Measurements from ENCODE around the gene THUMPD2. TPM values are rescaled to one million over a fixed set of nuclear protein-coding genes. Genes with fewer than 3 reads are reported as not detected.
A peak's percentile ranks its signal among the peaks of the same experiment; 100 is the strongest.

THUMPD2 gene
- total RNA-seq, 1 experiment from 2014 or later, result 19.6 TPM

DNA sequence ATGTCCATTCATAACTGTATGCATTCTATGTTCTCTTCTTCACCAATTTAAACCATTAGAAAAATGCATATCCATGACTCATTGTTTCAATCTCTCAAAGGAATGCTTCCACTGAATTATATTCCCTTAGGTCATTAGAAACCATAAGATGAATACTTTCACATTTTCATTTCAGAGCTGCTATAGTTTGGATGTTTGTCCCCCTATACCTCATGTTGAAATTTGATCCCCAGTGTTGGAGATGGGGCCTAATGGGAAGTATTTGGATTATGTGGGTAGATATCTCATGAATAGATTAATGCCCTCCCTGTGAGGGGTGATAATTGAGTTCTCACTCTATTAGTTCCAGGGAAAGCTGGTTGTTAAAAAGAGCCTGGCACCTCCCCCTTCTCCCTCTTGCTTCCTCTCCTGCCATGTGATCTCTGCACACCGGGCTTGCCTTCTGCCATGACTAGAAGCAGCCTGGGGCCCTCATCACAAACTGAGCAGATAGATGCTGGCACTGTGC, 35.7 kb downstream of the THUMPD2 start (continued):
- TF ChIP-seq, protein P1, sequence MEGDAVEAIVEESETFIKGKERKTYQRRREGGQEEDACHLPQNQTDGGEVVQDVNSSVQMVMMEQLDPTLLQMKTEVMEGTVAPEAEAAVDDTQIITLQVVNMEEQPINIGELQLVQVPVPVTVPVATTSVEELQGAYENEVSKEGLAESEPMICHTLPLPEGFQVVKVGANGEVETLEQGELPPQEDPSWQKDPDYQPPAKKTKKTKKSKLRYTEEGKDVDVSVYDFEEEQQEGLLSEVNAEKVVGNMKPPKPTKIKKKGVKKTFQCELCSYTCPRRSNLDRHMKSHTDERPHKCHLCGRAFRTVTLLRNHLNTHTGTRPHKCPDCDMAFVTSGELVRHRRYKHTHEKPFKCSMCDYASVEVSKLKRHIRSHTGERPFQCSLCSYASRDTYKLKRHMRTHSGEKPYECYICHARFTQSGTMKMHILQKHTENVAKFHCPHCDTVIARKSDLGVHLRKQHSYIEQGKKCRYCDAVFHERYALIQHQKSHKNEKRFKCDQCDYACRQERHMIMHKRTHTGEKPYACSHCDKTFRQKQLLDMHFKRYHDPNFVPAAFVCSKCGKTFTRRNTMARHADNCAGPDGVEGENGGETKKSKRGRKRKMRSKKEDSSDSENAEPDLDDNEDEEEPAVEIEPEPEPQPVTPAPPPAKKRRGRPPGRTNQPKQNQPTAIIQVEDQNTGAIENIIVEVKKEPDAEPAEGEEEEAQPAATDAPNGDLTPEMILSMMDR (IDR thresholded peaks at IDR 0.05), result no peak
- TF ChIP-seq SOX15 (CRISPR knock-in tag; IDR thresholded peaks at IDR 0.05), result no peak
- no peak for TF ChIP-seq ATF1 (CRISPR knock-in tag; IDR thresholded peaks at IDR 0.05)
- TF ChIP-seq ZNF423 (CRISPR knock-in tag; IDR thresholded peaks at IDR 0.05), result no peak
- no peak for TF ChIP-seq JAZF1 (CRISPR knock-in tag; IDR thresholded peaks at IDR 0.05)
- TF ChIP-seq MAX (CRISPR knock-in tag; IDR thresholded peaks at IDR 0.05), result no peak
- TF ChIP-seq RELA (CRISPR knock-in tag; IDR thresholded peaks at IDR 0.05; ENCODE audit: borderline replicate concordance), result no peak
- no peak for TF ChIP-seq NFATC4 (CRISPR knock-in tag; IDR thresholded peaks at IDR 0.05)

DNA sequence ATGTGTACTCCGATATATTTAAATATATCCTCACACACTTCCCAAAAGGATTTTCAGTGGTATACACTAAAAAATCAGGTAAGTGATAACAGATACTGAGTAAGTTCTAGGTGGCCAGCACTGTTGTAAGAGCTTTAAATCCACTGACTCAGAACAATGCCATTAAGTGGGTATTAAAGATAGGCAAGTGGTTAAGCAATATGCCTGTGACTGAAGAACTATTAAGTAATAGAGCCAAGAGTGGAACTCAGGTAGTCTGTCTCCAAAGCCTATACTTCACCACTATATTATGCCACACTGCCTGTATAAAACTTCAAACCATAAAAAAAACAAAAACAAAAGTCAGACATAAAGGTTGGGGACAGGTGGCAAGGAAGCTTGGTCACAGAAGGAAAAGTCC, 37.2 kb downstream of the THUMPD2 start:
- TF ChIP-seq SMAD4 (CRISPR knock-in tag; IDR thresholded peaks at IDR 0.05), result no peak
- no peak for TF ChIP-seq FOXJ3 (CRISPR knock-in tag; IDR thresholded peaks at IDR 0.05; ENCODE audit: borderline replicate concordance)
- TF ChIP-seq NR1H2 (CRISPR knock-in tag; IDR thresholded peaks at IDR 0.05), result no peak
- TF ChIP-seq HMGA2 (CRISPR knock-in tag; IDR thresholded peaks at IDR 0.05), result no peak
- no peak for TF ChIP-seq NFYB (CRISPR knock-in tag; conservative IDR thresholded peaks at IDR 0.05; ENCODE audit: low read depth)
- TF ChIP-seq NR3C1 (CRISPR knock-in tag; conservative IDR thresholded peaks at IDR 0.05; ENCODE audit: low read depth), result no peak
- no peak for TF ChIP-seq ZNF671 (CRISPR knock-in tag; IDR thresholded peaks at IDR 0.05)
- Mint-ChIP-seq H3K4me3 (no peak overlapping the region), H3K36me3 (peaks cover 35% of the 10 kb centered on the region), H3K9me3 (peaks cover 4% of the 10 kb centered on the region; the same call in 1 of the 2 replicates), H3K27ac (no peak overlapping the region), H3K4me1 (peaks cover 31% of the 10 kb centered on the region), H3K27me3 (ENCODE audit: low read depth) (no peaks in the 10 kb centered on the region)
- DNase-seq (ENCODE audit: low spot score) (no peak), ATAC-seq (no peak)
- CTCF ChIA-PET, result interaction anchor here (3.0 kb wide), 1 partner anchor 148 kb away, joined by 7 read pairs; no protein-coding TSS in a partner anchor
- POLR2A ChIA-PET, result no interaction called here

DNA sequence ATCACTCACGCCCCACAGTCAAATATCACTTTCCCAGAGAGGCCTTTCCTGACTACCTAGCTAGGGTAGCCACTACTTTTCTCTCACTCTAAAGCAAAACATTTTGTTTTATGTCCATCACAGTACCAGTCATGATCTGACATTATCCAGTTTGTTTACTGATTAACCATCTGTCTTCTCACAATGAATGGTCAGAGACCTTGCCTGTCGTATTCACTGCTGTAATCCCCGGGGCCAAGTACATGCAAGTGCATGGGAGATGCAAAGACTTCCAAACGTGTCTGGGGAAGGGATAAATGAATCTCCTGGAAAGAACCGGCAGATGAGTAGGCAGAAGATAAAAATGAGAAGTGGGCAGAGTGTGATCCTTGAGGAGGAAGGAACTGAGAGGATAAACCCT, 39.7 kb downstream of the THUMPD2 start:
- H3K4me1 Mint-ChIP-seq, result peaks cover 32% of the 10 kb centered on the region
- H3K9me3 Mint-ChIP-seq, result peaks cover 4% of the 10 kb centered on the region; the same call in 1 of the 2 replicates
- ATAC-seq (no peak), DNase-seq (ENCODE audit: low spot score) (no peak)
- ChIA-PET CTCF (interaction anchor here (2.4 kb wide), 1 partner anchor 10 kb away, joined by 10 read pairs; no protein-coding TSS in a partner anchor), POLR2A (no interaction called here)
- no peak overlapping the region for H3K4me3 Mint-ChIP-seq
- H3K27ac Mint-ChIP-seq, result peak overlapping the region; percentile 64
- peaks cover 45% of the 10 kb centered on the region for H3K36me3 Mint-ChIP-seq
- H3K27me3 Mint-ChIP-seq (ENCODE audit: low read depth), result no peaks in the 10 kb centered on the region
- no peak for TF ChIP-seq PRRX2 (CRISPR knock-in tag; IDR thresholded peaks at IDR 0.05)
- no peak for TF ChIP-seq SOX15 (CRISPR knock-in tag; IDR thresholded peaks at IDR 0.05)
- no peak for TF ChIP-seq CREB1 (CRISPR knock-in tag; IDR thresholded peaks at IDR 0.05)
- TF ChIP-seq ZSCAN18 (CRISPR knock-in tag; IDR thresholded peaks at IDR 0.05), result no peak
- TF ChIP-seq, protein P2, sequence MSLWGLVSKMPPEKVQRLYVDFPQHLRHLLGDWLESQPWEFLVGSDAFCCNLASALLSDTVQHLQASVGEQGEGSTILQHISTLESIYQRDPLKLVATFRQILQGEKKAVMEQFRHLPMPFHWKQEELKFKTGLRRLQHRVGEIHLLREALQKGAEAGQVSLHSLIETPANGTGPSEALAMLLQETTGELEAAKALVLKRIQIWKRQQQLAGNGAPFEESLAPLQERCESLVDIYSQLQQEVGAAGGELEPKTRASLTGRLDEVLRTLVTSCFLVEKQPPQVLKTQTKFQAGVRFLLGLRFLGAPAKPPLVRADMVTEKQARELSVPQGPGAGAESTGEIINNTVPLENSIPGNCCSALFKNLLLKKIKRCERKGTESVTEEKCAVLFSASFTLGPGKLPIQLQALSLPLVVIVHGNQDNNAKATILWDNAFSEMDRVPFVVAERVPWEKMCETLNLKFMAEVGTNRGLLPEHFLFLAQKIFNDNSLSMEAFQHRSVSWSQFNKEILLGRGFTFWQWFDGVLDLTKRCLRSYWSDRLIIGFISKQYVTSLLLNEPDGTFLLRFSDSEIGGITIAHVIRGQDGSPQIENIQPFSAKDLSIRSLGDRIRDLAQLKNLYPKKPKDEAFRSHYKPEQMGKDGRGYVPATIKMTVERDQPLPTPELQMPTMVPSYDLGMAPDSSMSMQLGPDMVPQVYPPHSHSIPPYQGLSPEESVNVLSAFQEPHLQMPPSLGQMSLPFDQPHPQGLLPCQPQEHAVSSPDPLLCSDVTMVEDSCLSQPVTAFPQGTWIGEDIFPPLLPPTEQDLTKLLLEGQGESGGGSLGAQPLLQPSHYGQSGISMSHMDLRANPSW (CRISPR knock-in tag; conservative IDR thresholded peaks at IDR 0.05; ENCODE audit: low read depth), result no peak
- no peak for TF ChIP-seq NFATC4 (CRISPR knock-in tag; IDR thresholded peaks at IDR 0.05)
- no peak for TF ChIP-seq GABPB1 (CRISPR knock-in tag; IDR thresholded peaks at IDR 0.05)
